Endothelial cell of umbilical vein (primary cell): ENCODE results near the gene MPHOSPH8. TPM values are rescaled to one million over a fixed set of nuclear protein-coding genes. Genes with fewer than 3 reads are reported as not detected.

Source experiments
- BruUV-seq: library from RNA; stranded (reverse); fragments of 400-500 nt; replicated peaks from 2 replicates; lab custom pipeline; 2021; lab: Mats Ljungman, UMichigan
- CTCF ChIA-PET: fragments of 300-600, 350-600 bp; sonication (Branson Sonifier 250); formaldehyde crosslinking; loops from one replicate; lab custom pipeline; 2021; ENCODE audit warnings: antibody characterized with exemption, inconsistent platforms; lab: Charles Lee
- POLR2A ChIA-PET: fragments of 300-600, 350-600 bp; sonication (Branson Sonifier 250); formaldehyde crosslinking; loops from one replicate; lab custom pipeline; 2021; ENCODE audit warnings: antibody characterized with exemption, inconsistent platforms; lab: Charles Lee
- DNase-seq: peaks from one replicate; pipeline ENCODE4 v3.0.0-alpha.2; 2011; ENCODE audit warnings: low read depth, low spot score
- FAIRE-seq: peaks from 2 replicates; lab custom pipeline; 2011; peaks lifted over from hg19 to GRCh38; lab: Jason Lieb, UNC
- H2AFZ ChIP-seq: 2 replicates; pipeline ENCODE4 v1.6.0; 2012; ENCODE audit warnings: low read depth, low read length, control low read depth, inconsistent platforms
- H3K27ac ChIP-seq: 2 replicates; pipeline ENCODE4 v1.5.1; 2011; ENCODE audit warnings: low read depth, mild to moderate bottlenecking, control low read depth, low read length, moderate library complexity; ENCODE audit not compliant: insufficient read depth
- H3K27me3 ChIP-seq, 2 experiments: 2 replicates each; pipeline versions ENCODE4 v1.6.0 to v1.6.1; 2011; ENCODE audit warnings: low read length in 2 of 2, mixed read lengths in 1 of 2; ENCODE audit not compliant: control insufficient read depth in 2 of 2, insufficient read depth in 2 of 2
- H3K36me3 ChIP-seq, 2 experiments: 2 replicates in 1 of 2; 3 replicates in 1 of 2; pipeline ENCODE4 v1.5.1; 2011; ENCODE audit warnings: low read length in 2 of 2, mild to moderate bottlenecking in 1 of 2, moderate library complexity in 1 of 2; ENCODE audit not compliant: control insufficient read depth in 2 of 2, insufficient read depth in 2 of 2; ENCODE audit errors: extremely low read depth in 1 of 2
- H3K4me1 ChIP-seq: 3 replicates; pipeline ENCODE4 v1.5.1; 2011; ENCODE audit warnings: mild to moderate bottlenecking, low read length; ENCODE audit not compliant: control insufficient read depth, insufficient read depth; ENCODE audit errors: extremely low read depth
- H3K4me2 ChIP-seq: 2 replicates; pipeline ENCODE4 v1.6.1; 2011; ENCODE audit warnings: low read length, control low read depth, mixed read lengths; ENCODE audit not compliant: insufficient read depth
- H3K4me3 ChIP-seq, 3 experiments: fragments of 200-600 bp in 1 of 3; sonication (generic), shearing (Covaris generic) in 1 of 3; replicated peaks in 1 of 3; 2 replicates each; pipeline ENCODE4 v1.5.1; 2011 to 2016; ENCODE audit warnings: control low read depth in 3 of 3, low read length in 3 of 3, mild to moderate bottlenecking in 2 of 3, inconsistent platforms in 1 of 3, low read depth in 1 of 3, moderate library complexity in 1 of 3; ENCODE audit not compliant: insufficient read depth in 1 of 3
- H3K79me2 ChIP-seq: 2 replicates; pipeline ENCODE4 v1.6.0; 2012; ENCODE audit warnings: low read length, inconsistent platforms; ENCODE audit not compliant: control insufficient read depth, insufficient read depth
- H3K9ac ChIP-seq: replicated peaks from 2 replicates; pipeline ENCODE3; 2011; ENCODE audit warnings: low read length, control low read depth; ENCODE audit not compliant: insufficient read depth; ENCODE audit errors: extremely low read depth
- H3K9me1 ChIP-seq: replicated peaks from 3 replicates; pipeline ENCODE4 v1.6.0; 2011; ENCODE audit warnings: mild to moderate bottlenecking, low read length; ENCODE audit not compliant: control insufficient read depth, insufficient read depth; ENCODE audit errors: extremely low read depth
- H3K9me3 ChIP-seq: replicated peaks from 2 replicates; pipeline ENCODE4 v1.5.1; 2012; ENCODE audit warnings: low read length, inconsistent platforms; ENCODE audit not compliant: control insufficient read depth, insufficient read depth
- H4K20me1 ChIP-seq: replicated peaks from 2 replicates; pipeline ENCODE3; 2011; ENCODE audit warnings: mild to moderate bottlenecking, low read length; ENCODE audit not compliant: control insufficient read depth, insufficient read depth; ENCODE audit errors: extremely low read depth
- CTCF ChIP-seq, 2 donors: IDR thresholded peaks; 1 replicate in 1 of 2; 2 replicates in 1 of 2; pipeline ENCODE4 v1.5.1; 2011; ENCODE audit warnings: low read length in 2 of 2, mild to moderate bottlenecking in 2 of 2, moderate library complexity in 2 of 2, control low read depth in 1 of 2, inconsistent platforms in 1 of 2, low read depth in 1 of 2; ENCODE audit not compliant: insufficient read depth in 1 of 2; ENCODE audit errors: extremely low read depth in 1 of 2
- EZH2 ChIP-seq: IDR thresholded peaks from 2 replicates; pipeline ENCODE4 v1.6.1; 2012; ENCODE audit warnings: borderline replicate concordance, low read depth, mild to moderate bottlenecking, moderate library complexity, low read length, inconsistent platforms; ENCODE audit not compliant: severe bottlenecking
- GATA2 ChIP-seq: IDR thresholded peaks from 2 replicates; pipeline ENCODE4 v1.7.0; 2011; ENCODE audit warnings: low read depth, mild to moderate bottlenecking, moderate library complexity, mixed read lengths, low read length; ENCODE audit not compliant: insufficient read length, insufficient read depth
- MAX ChIP-seq: IDR thresholded peaks from 2 replicates; pipeline ENCODE4 v1.6.1; 2011; ENCODE audit not compliant: insufficient read depth, insufficient read length
- MYC ChIP-seq: IDR thresholded peaks from one replicate; pipeline ENCODE4 v1.6.1; 2011; ENCODE audit warnings: mild to moderate bottlenecking, low read depth, low read length
- dilution Hi-C: fragments of 300-500 bp; cut with MboI; formaldehyde crosslinking; loops from one replicate; pipeline ENCODE4 v1.15.0; 2019; ENCODE audit warnings: low sequenced_read_pairs; ENCODE audit not compliant: extremely low pct_ligation_motif_present
- intact Hi-C: fragments of 100-400 bp; cut with micrococcal nuclease; formaldehyde crosslinking; loops from one replicate; pipeline ENCODE4 v1.10.0; 2022
- polyA plus RNA-seq, 4 experiments: library from polyadenylated mRNA; depleted of rRNA in 3 of 4; stranded (reverse) in 3 of 4; unstranded in 1 of 4; fragments of >200 nt; gene quantifications; 2 replicates each; pipeline versions ENCODE4 v1.2.1 to v1.2.3, GENCODE V29; 2011 to 2012; ENCODE audit warnings: missing spikeins in 1 of 4
- total RNA-seq: library from RNA; stranded (reverse); gene quantifications from 2 replicates; pipeline ENCODE4 v1.2.3, GENCODE V29; 2021

Gene MPHOSPH8
- total and polyA plus RNA-seq, 2 donors (not counting 3 experiments of a cell fraction or from before 2014, with no cell fraction given): 16.2 to 31.5 TPM

GRCh38 chr13:19624265-19624664, 9.2 kb upstream of the MPHOSPH8 start:
- Histone ChIP-seq H2AFZ (no peak overlapping the region), H3K4me1 (peaks cover 8% of the 10 kb centered on the region), H3K27me3 (no peaks in the 10 kb centered on the region), H3K36me3 (no peaks in the 10 kb centered on the region), H3K27ac (no peak overlapping the region), H3K79me2 (no peaks in the 10 kb centered on the region), H3K9me3 (no peaks in the 10 kb centered on the region), H3K4me3 (no peak overlapping the region), H3K4me2 (no peak overlapping the region), H3K9ac (no peak overlapping the region), H3K9me1 (no peaks in the 10 kb centered on the region), H4K20me1 (no peaks in the 10 kb centered on the region)
- intact Hi-C loops: no loop called here
- dilution Hi-C loops: no loop called here
- BruUV-seq: no TSS peak
- ChIA-PET POLR2A (no interaction called here), CTCF (no interaction called here)
- DNase-seq: no peak
- FAIRE-seq: no peak
- TF ChIP-seq MAX (no peak), GATA2 (no peak), CTCF (IDR thresholded peaks at IDR 0.05; ENCODE audit: extremely low read depth in 1 of 2, insufficient read depth in 1 of 2, low read depth in 1 of 2, low read length in 2 of 2) (no peak), EZH2 (no peak), MYC (no peak)
